HepG2 (cell line): ENCODE results near the gene IL15RA. TPM values are rescaled to one million over a fixed set of nuclear protein-coding genes. Genes with fewer than 3 reads are reported as not detected.

ENCODE experiments used
- ATAC-seq: fragments of 200-7000 bp; cut with Tn5 transposase; 3 replicates; pipeline ENCODE4 v1.9.1; 2020; ENCODE audit warnings: mild to moderate bottlenecking, moderate library complexity
- BruUV-seq: library from RNA; stranded (reverse); fragments of 400-500 nt; replicated peaks from 2 replicates; lab custom pipeline; 2021; lab: Mats Ljungman, UMichigan
- CTCF ChIA-PET: fragments of 300-600 bp; formaldehyde crosslinking; extraction: SDS; loops from one replicate; lab custom pipeline; 2021; ENCODE audit warnings: low total read pairs, inconsistent platforms, low intra/inter-chr PET ratio; lab: Yijun Ruan, JAX
- POLR2A ChIA-PET: fragments of 350-600 bp; sonication (Branson Sonifier 250); formaldehyde crosslinking; loops from one replicate; lab custom pipeline; 2020; ENCODE audit warnings: antibody characterized with exemption, inconsistent platforms; lab: Yijun Ruan, JAX
- DNase-seq: peaks from one replicate; pipeline ENCODE4 v3.0.0-alpha.2; 2015; ENCODE audit warnings: low spot score
- FAIRE-seq: peaks from 3 replicates; lab custom pipeline; 2011; peaks lifted over from hg19 to GRCh38; lab: Jason Lieb, UNC
- H2AFZ ChIP-seq: one replicate; pipeline ENCODE4 v1.6.1; 2011; ENCODE audit warnings: low read length, inconsistent platforms
- H3K27ac ChIP-seq: fragments of 300-600 bp; 3 replicates; pipeline ENCODE4 v1.8.0; 2011; ENCODE audit warnings: mixed run types, mild to moderate bottlenecking, mixed read lengths, low read length, inconsistent platforms; ENCODE audit not compliant: insufficient read depth; ENCODE audit errors: extremely low read length
- H3K27me3 ChIP-seq, 2 experiments: fragments of 200-600 bp in 1 of 2; 2 replicates in 1 of 2; 3 replicates in 1 of 2; pipeline versions ENCODE4 v1.6.0 to v1.8.0; 2011; ENCODE audit warnings: low read length in 2 of 2, mild to moderate bottlenecking in 2 of 2, moderate library complexity in 2 of 2, inconsistent platforms in 1 of 2; ENCODE audit not compliant: insufficient read depth in 2 of 2, control insufficient read depth in 1 of 2
- H3K36me3 ChIP-seq, 2 experiments: fragments of 200-600 bp in 1 of 2; replicated peaks in 1 of 2; 2 replicates in 1 of 2; 3 replicates in 1 of 2; pipeline versions ENCODE4 v1.5.1 to v1.8.0; 2011; ENCODE audit warnings: low read length in 2 of 2, inconsistent platforms in 1 of 2; ENCODE audit not compliant: insufficient read depth in 2 of 2, control insufficient read depth in 1 of 2
- H3K4me1 ChIP-seq: 2 replicates; pipeline ENCODE4 v1.5.1; 2012; ENCODE audit warnings: low read length, inconsistent platforms; ENCODE audit not compliant: insufficient read depth
- H3K4me2 ChIP-seq: 2 replicates; pipeline ENCODE4 v1.6.0; 2011; ENCODE audit warnings: low read depth, low read length, inconsistent platforms
- H3K4me3 ChIP-seq, 3 experiments: fragments of 200-600 bp in 1 of 3; sonication (generic), shearing (Covaris generic) in 1 of 3; replicated peaks in 1 of 3; 2 replicates each; pipeline ENCODE4 v1.5.1; 2011 to 2016; ENCODE audit warnings: low read length in 3 of 3, inconsistent platforms in 2 of 3, low read depth in 2 of 3, mild to moderate bottlenecking in 2 of 3, control low read depth in 1 of 3, mixed read lengths in 1 of 3; ENCODE audit not compliant: insufficient read depth in 1 of 3
- H3K79me2 ChIP-seq: one replicate; pipeline ENCODE4 v1.6.1; 2011; ENCODE audit warnings: low read length, inconsistent platforms; ENCODE audit not compliant: insufficient read depth
- H3K9ac ChIP-seq: 2 replicates; pipeline ENCODE4 v1.6.0; 2011; ENCODE audit warnings: mild to moderate bottlenecking, low read depth, low read length, inconsistent platforms; ENCODE audit not compliant: insufficient read depth
- H3K9me3 ChIP-seq: 2 replicates; pipeline ENCODE4 v1.5.1; 2012; ENCODE audit warnings: mild to moderate bottlenecking, low read length
- H4K20me1 ChIP-seq: 2 replicates; pipeline ENCODE4 v1.6.0; 2011; ENCODE audit warnings: inconsistent platforms, mild to moderate bottlenecking, low read length, moderate library complexity; ENCODE audit not compliant: insufficient read depth
- GPN1 ChIP-seq: sonication (generic); formaldehyde crosslinking; IDR thresholded peaks from 2 replicates; pipeline ENCODE4 v1.5.1; 2020; ENCODE audit warnings: missing genetic modification reagents, borderline replicate concordance
- ZBTB8A ChIP-seq: sonication (generic); formaldehyde crosslinking; IDR thresholded peaks from 2 replicates; pipeline ENCODE4 v1.4.0; 2020; ENCODE audit warnings: mild to moderate bottlenecking, low read depth, missing genetic modification reagents, borderline replicate concordance
- ZSCAN12 ChIP-seq: sonication (generic); formaldehyde crosslinking; IDR thresholded peaks from 2 replicates; pipeline ENCODE4 v1.9.0; 2021; ENCODE audit warnings: mild to moderate bottlenecking, missing genetic modification reagents
- WGBS: methylation state at CpG from one replicate; pipeline ENCODE4 v1.1.6; 2017; ENCODE audit warnings: low lambda C conversion rate; 5-methylcytosine and 5-hydroxymethylcytosine counted together
- in situ Hi-C: cut with HindIII; loops from 2 replicates; pipeline ENCODE4 v1.10.0; 2017; ENCODE audit warnings: low pct_unique_long_range_greater_than_20kb; ENCODE audit not compliant: extremely low pct_ligation_motif_present
- intact Hi-C: fragments of 100-400 bp; cut with micrococcal nuclease; formaldehyde crosslinking; loops from one replicate; pipeline ENCODE4 v1.10.0; 2022; ENCODE audit not compliant: unreplicated experiment
- polyA plus RNA-seq, 8 experiments: library from polyadenylated mRNA; depleted of rRNA in 3 of 8; stranded (reverse) in 7 of 8; unstranded in 1 of 8; fragments of >200 nt; fragmentation: Illumina TruSeq in 4 of 8; extraction: Trizol in 4 of 8; gene quantifications; 2 replicates each; pipeline versions ENCODE4 v1.2.1 to v1.2.3, GENCODE V29; 2011 to 2016; ENCODE audit warnings: low read depth in 4 of 8, missing spikeins in 1 of 8, mixed read lengths in 1 of 8; ENCODE audit not compliant: insufficient read depth in 1 of 8
- total RNA-seq, 5 experiments: library from RNA; depleted of rRNA; stranded (reverse); fragments of >200 nt; fragmentation: Illumina TruSeq; extraction: Trizol; gene quantifications; 2 replicates each; pipeline ENCODE4 v1.2.3, GENCODE V29; 2016; ENCODE audit warnings: low read depth in 1 of 5
- TF ChIP-seq, protein P1 (sequence below): sonication (generic); formaldehyde crosslinking; IDR thresholded peaks from 2 replicates; pipeline ENCODE4 v1.9.0; 2021; ENCODE audit warnings: missing genetic modification reagents, mild to moderate bottlenecking, borderline replicate concordance
- TF ChIP-seq, protein P2 (sequence below): sonication (generic); formaldehyde crosslinking; IDR thresholded peaks from 2 replicates; pipeline ENCODE4 v1.4.0; 2020; ENCODE audit warnings: missing genetic modification reagents
- TF ChIP-seq, protein P3 (sequence below): sonication (generic); formaldehyde crosslinking; IDR thresholded peaks from 2 replicates; pipeline ENCODE4 v1.4.0; 2020; ENCODE audit warnings: missing genetic modification reagents, mild to moderate bottlenecking, borderline replicate concordance
- TF ChIP-seq, protein P4 (sequence below): sonication (generic); formaldehyde crosslinking; conservative IDR thresholded peaks from 2 replicates; pipeline ENCODE4 v1.5.0; 2020; ENCODE audit warnings: missing genetic modification reagents

Gene IL15RA
- total and polyA plus RNA-seq, 2 of the 13 experiments (the other 11 are each of a cell fraction or from before 2014, with no cell fraction given) = 0.53 to 0.77 TPM

DNA sequence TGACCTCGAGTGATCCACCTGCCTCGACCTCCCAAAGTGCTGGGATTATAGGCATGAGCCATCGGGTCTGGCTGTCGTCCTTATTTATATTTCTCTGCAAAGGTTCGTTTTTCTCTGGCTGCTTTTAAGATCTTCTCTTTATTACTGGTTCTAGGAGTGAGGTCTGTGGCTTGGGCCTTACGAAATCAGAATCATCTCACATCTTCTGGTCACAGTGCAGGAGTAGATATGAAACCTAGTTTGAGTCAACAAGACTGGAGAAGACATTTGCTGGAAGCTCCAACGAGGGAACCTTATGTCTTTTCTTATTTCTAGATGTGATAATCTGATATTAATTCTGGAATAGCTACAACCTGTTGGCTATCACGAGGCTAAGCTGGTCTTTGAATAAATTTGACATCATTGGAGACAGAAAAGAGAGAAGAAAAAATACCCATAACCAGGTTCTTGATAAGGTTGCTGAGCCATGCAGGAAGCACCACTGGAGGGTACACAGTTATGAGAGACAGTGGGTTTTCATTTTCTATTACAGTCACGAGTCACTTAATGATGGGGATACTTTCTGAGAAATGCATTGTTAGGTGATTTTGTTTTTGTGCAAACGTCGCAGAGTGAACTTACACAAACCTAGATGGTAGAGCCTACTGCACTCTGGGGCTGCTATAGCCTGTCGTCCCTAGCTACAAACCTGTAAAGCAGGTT lies 25.6 kb upstream of the IL15RA start:
- no peaks in the 10 kb centered on the region for H4K20me1 ChIP-seq
- no peak overlapping the region for H3K4me2 ChIP-seq
- no peak overlapping the region for H2AFZ ChIP-seq
- no peak for FAIRE-seq
- H3K4me1 ChIP-seq = no peaks in the 10 kb centered on the region
- no peak for DNase-seq
- peaks cover 4 to 40% of the 10 kb centered on the region in 2 experiments for H3K27me3 ChIP-seq
- ChIA-PET POLR2A (no interaction called here), CTCF (no interaction called here)
- in situ Hi-C loops = no loop called here
- no peaks in the 10 kb centered on the region for H3K36me3 ChIP-seq
- WGBS = 11% methylated on average over 12 of the region's 12 CpGs
- no peak for ATAC-seq
- TF ChIP-seq, protein P1, sequence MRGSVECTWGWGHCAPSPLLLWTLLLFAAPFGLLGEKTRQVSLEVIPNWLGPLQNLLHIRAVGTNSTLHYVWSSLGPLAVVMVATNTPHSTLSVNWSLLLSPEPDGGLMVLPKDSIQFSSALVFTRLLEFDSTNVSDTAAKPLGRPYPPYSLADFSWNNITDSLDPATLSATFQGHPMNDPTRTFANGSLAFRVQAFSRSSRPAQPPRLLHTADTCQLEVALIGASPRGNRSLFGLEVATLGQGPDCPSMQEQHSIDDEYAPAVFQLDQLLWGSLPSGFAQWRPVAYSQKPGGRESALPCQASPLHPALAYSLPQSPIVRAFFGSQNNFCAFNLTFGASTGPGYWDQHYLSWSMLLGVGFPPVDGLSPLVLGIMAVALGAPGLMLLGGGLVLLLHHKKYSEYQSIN (CRISPR knock-in tag) = no peak
- TF ChIP-seq, protein P2, sequence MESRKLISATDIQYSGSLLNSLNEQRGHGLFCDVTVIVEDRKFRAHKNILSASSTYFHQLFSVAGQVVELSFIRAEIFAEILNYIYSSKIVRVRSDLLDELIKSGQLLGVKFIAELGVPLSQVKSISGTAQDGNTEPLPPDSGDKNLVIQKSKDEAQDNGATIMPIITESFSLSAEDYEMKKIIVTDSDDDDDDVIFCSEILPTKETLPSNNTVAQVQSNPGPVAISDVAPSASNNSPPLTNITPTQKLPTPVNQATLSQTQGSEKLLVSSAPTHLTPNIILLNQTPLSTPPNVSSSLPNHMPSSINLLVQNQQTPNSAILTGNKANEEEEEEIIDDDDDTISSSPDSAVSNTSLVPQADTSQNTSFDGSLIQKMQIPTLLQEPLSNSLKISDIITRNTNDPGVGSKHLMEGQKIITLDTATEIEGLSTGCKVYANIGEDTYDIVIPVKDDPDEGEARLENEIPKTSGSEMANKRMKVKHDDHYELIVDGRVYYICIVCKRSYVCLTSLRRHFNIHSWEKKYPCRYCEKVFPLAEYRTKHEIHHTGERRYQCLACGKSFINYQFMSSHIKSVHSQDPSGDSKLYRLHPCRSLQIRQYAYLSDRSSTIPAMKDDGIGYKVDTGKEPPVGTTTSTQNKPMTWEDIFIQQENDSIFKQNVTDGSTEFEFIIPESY (CRISPR knock-in tag) = no peak
- TF ChIP-seq, protein P3, sequence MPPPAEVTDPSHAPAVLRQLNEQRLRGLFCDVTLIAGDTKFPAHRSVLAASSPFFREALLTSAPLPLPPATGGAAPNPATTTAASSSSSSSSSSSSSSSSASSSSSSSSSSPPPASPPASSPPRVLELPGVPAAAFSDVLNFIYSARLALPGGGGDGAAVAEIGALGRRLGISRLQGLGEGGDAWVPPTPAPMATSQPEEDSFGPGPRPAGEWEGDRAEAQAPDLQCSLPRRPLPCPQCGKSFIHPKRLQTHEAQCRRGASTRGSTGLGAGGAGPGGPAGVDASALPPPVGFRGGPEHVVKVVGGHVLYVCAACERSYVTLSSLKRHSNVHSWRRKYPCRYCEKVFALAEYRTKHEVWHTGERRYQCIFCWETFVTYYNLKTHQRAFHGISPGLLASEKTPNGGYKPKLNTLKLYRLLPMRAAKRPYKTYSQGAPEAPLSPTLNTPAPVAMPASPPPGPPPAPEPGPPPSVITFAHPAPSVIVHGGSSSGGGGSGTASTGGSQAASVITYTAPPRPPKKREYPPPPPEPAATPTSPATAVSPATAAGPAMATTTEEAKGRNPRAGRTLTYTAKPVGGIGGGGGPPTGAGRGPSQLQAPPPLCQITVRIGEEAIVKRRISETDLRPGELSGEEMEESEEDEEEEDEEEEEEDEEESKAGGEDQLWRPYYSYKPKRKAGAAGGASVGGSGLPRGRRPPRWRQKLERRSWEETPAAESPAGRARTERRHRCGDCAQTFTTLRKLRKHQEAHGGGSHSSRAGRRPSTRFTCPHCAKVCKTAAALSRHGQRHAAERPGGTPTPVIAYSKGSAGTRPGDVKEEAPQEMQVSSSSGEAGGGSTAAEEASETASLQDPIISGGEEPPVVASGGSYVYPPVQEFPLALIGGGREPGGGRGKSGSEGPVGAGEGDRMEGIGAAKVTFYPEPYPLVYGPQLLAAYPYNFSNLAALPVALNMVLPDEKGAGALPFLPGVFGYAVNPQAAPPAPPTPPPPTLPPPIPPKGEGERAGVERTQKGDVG (CRISPR knock-in tag) = no peak
- TF ChIP-seq, protein P4, sequence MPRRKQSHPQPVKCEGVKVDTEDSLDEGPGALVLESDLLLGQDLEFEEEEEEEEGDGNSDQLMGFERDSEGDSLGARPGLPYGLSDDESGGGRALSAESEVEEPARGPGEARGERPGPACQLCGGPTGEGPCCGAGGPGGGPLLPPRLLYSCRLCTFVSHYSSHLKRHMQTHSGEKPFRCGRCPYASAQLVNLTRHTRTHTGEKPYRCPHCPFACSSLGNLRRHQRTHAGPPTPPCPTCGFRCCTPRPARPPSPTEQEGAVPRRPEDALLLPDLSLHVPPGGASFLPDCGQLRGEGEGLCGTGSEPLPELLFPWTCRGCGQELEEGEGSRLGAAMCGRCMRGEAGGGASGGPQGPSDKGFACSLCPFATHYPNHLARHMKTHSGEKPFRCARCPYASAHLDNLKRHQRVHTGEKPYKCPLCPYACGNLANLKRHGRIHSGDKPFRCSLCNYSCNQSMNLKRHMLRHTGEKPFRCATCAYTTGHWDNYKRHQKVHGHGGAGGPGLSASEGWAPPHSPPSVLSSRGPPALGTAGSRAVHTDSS (CRISPR knock-in tag) = no peak
- no peak for TF ChIP-seq ZBTB8A
- no peak for TF ChIP-seq ZSCAN12 (CRISPR knock-in tag)
- no peak for TF ChIP-seq GPN1 (CRISPR knock-in tag)
- no peaks in the 10 kb centered on the region for H3K9me3 ChIP-seq
- intact Hi-C loops = no loop called here
- H3K9ac ChIP-seq = no peak overlapping the region
- H3K27ac ChIP-seq = no peak overlapping the region
- BruUV-seq = no TSS peak
- no peaks in the 10 kb centered on the region for H3K79me2 ChIP-seq
- H3K4me3 ChIP-seq = no peak overlapping the region
